Left colon (tissue), 2 donors: Measurements from ENCODE around the gene DNAAF8. TPM values are rescaled to one million over a fixed set of nuclear protein-coding genes. Genes with fewer than 3 reads are reported as not detected.

Source experiments
- ATAC-seq: fragments of 200-7000 bp; cut with Tn5 transposase; one replicate; pipeline ENCODE4 v1.9.1; 2020; ENCODE audit warnings: mild to moderate bottlenecking, moderate library complexity
- DNase-seq, 2 donors: peaks; one replicate each; pipeline ENCODE4 v3.0.0-alpha.2; 2020
- intact Hi-C, 2 donors: fragments of 100-400 bp; cut with DNase I in 1 of 2; cut with micrococcal nuclease in 1 of 2; formaldehyde crosslinking; loops; one replicate each; pipeline versions ENCODE4 v1.11.2 to v1.14.0; 2022; cut with DNase I, micrococcal nuclease
- total RNA-seq, 2 donors: library from RNA; stranded (reverse); fragmentation: NEBNext Ultra II Directional; extraction: Animal tissue kit (Norgen Biotek cat#: 25700); gene quantifications; one replicate each; pipeline ENCODE4 v1.2.1, GENCODE V29; 2021
- donor health status: DM: no; HTN: no; CAD: no.
- donor health status: DM: yes; HTN: yes; CAD: no.

Gene DNAAF8
- total RNA-seq, 2 donors from 2014 or later, result 0.49 to 0.67 TPM

- DNase-seq (no peak), ATAC-seq (no peak)
- intact Hi-C loops, result no loop called here
Measured at GRCh38 chr16:4790871-4791270, 56.5 kb downstream of the DNAAF8 start.

- DNase-seq (no peak), ATAC-seq (no peak)
- intact Hi-C loops, result no loop called here
Measured at GRCh38 chr16:4792951-4793513, 58.7 kb downstream of the DNAAF8 start.

- intact Hi-C loops, result no loop called here
- DNase-seq (peak; percentile 84 to 86), ATAC-seq (peak; percentile 83)
Measured at GRCh38 chr16:4795181-4795827, 61.0 kb downstream of the DNAAF8 start, which contains the start of gene SMIM22. Gene SMIM22 (plus strand): TSS chr16:4795369. CDS start chr16:4795735, 366 bp downstream.

- intact Hi-C loops, result no loop called here
- ATAC-seq (peak; percentile 56), DNase-seq (peak in 1 of 2 donors; percentile 54)
Measured at GRCh38 chr16:4795828-4796572, 61.7 kb downstream of the DNAAF8 start.

GRCh38 chr16:4796982-4797804 lies 62.9 kb downstream of the DNAAF8 start:
- DNase-seq (peak in 1 of 2 donors; percentile 61), ATAC-seq (peak; percentile 8)
- intact Hi-C loops, result no loop called here

GRCh38 chr16:4797805-4798252 lies 63.5 kb downstream of the DNAAF8 start:
- DNase-seq (no peak), ATAC-seq (no peak)

GRCh38 chr16:4798456-4798855 lies 64.1 kb downstream of the DNAAF8 start:
- intact Hi-C loops, result no loop called here

More at GRCh38 chr16:4797805-4798252, 63.5 kb downstream of the DNAAF8 start:
- intact Hi-C loops, result no loop called here

More at GRCh38 chr16:4798456-4798855, 64.1 kb downstream of the DNAAF8 start:
- no peak for DNase-seq
- no peak for ATAC-seq

Other genes starting within 250 kb of the DNAAF8 start
- gene CDIP1, start 195.8 kb upstream of the DNAAF8 start, total RNA-seq, result 10 to 100 TPM; 17.1 to 26.8 TPM
- under 1 TPM in 1 of 2 donors, not detected in 1; 0.11 TPM for gene C16orf96, start 178.2 kb upstream of the DNAAF8 start, total RNA-seq
- 10 to 100 TPM; 17.1 to 19.6 TPM for gene UBALD1, start 119.6 kb upstream of the DNAAF8 start, total RNA-seq
- 10 to 100 TPM; 71.9 to 84.6 TPM for gene MGRN1, start 109.7 kb upstream of the DNAAF8 start, total RNA-seq
- 10 to 100 TPM; 43.0 to 43.8 TPM for gene NUDT16L1, start 41.0 kb upstream of the DNAAF8 start, total RNA-seq
- gene ANKS3, start 266 bp upstream of the DNAAF8 start, total RNA-seq, result 10 to 100 TPM; 13.5 to 21.2 TPM
- gene ZNF500, start 32.6 kb downstream of the DNAAF8 start, total RNA-seq, result 10 to 100 TPM; 12.4 to 13.7 TPM
- under 1 TPM in 1 of 2 donors, not detected in 1; 0.75 TPM for gene SEPTIN12, start 53.8 kb downstream of the DNAAF8 start, total RNA-seq
- 100 to 1,000 TPM; 448 to 580 TPM for gene SMIM22, start 60.8 kb downstream of the DNAAF8 start, total RNA-seq
- gene ROGDI, start 68.1 kb downstream of the DNAAF8 start, total RNA-seq, result 10 to 100 TPM; 21.2 to 26.1 TPM
- 100 to 1,000 TPM; 106 to 114 TPM for gene GLYR1, start 112.8 kb downstream of the DNAAF8 start, total RNA-seq
- 10 to 100 TPM; 34.8 to 43.5 TPM for gene UBN1, start 112.9 kb downstream of the DNAAF8 start, total RNA-seq
- gene PPL, start 202.6 kb downstream of the DNAAF8 start, total RNA-seq, result 10 to 100 TPM; 14.7 to 15.6 TPM
- 1 to 10 TPM; 1.4 to 1.8 TPM for gene SEC14L5, start 223.8 kb downstream of the DNAAF8 start, total RNA-seq